T-cell (primary cell): Measurements from ENCODE around the gene TPRX1. TPM values are rescaled to one million over a fixed set of nuclear protein-coding genes. Genes with fewer than 3 reads are reported as not detected.

Source experiments
- total RNA-seq, 35 experiments: library from RNA in 6 of 35; stranded (reverse) in 6 of 35; fragments of 120-200 nt in 1 of 35; gene quantifications; one replicate each; pipeline versions ENCODE4 v1.2.1 to v1.2.4 and lab custom pipeline; 2013 to 2026

The TPRX1 gene
- total RNA-seq, 5 donors from 2014 or later (not counting 1 experiment from before 2014, with no cell fraction given) = not detected

Other genes with a start within 250 kb of the TPRX1 start
- 1 to 10 TPM in 1 of 5 donors, under 1 TPM in 4; 0.58 to 1.1 (median 0.65) TPM for gene ZNF541, start 231.4 kb downstream of the TPRX1 start, total RNA-seq
- 10 to 100 TPM; 31.9 to 39.3 (median 35.1) TPM for gene BICRA, start 195.4 kb downstream of the TPRX1 start, total RNA-seq
- under 1 TPM; 0.28 to 0.70 (median 0.47) TPM for gene EHD2, start 91.1 kb downstream of the TPRX1 start, total RNA-seq
- gene NOP53, start 59.0 kb downstream of the TPRX1 start, total RNA-seq = 1,000 to 10,000 TPM in 1 of 5 donors, 100 to 1,000 TPM in 4; 832 to 1,046 (median 935) TPM
- 100 to 1,000 TPM in 4 of 5 donors, 10 to 100 TPM in 1; 91.5 to 111 (median 101) TPM for gene SELENOW, start 25.8 kb downstream of the TPRX1 start, total RNA-seq
- not detected for gene CRX, start 17.4 kb upstream of the TPRX1 start, total RNA-seq
- gene TPRX2, start 54.7 kb upstream of the TPRX1 start, total RNA-seq = not detected
- under 1 TPM in 3 of 5 donors, not detected in 2; 0.22 to 0.44 (median 0.30) TPM for gene SULT2A1, start 81.8 kb upstream of the TPRX1 start, total RNA-seq
- not detected for gene BSPH1, start 187.6 kb upstream of the TPRX1 start, total RNA-seq
- gene ELSPBP1, start 190.1 kb upstream of the TPRX1 start, total RNA-seq = not detected
- gene CABP5, start 239.5 kb upstream of the TPRX1 start, total RNA-seq = not detected